HepG2 (cell line): ENCODE measurements around the gene ULK4. TPM values are rescaled to one million over a fixed set of nuclear protein-coding genes. Genes with fewer than 3 reads are reported as not detected.
A peak's percentile ranks its signal among the peaks of the same experiment; 100 is the strongest.

ENCODE experiments used
- ATAC-seq: fragments of 200-7000 bp; cut with Tn5 transposase; 3 replicates; pipeline ENCODE4 v1.9.1; 2020; ENCODE audit warnings: mild to moderate bottlenecking, moderate library complexity
- BruUV-seq: library from RNA; stranded (reverse); fragments of 400-500 nt; replicated peaks from 2 replicates; lab custom pipeline; 2021; lab: Mats Ljungman, UMichigan
- CTCF ChIA-PET: fragments of 300-600 bp; formaldehyde crosslinking; extraction: SDS; loops from one replicate; lab custom pipeline; 2021; ENCODE audit warnings: low total read pairs, inconsistent platforms, low intra/inter-chr PET ratio; lab: Yijun Ruan, JAX
- POLR2A ChIA-PET: fragments of 350-600 bp; sonication (Branson Sonifier 250); formaldehyde crosslinking; loops from one replicate; lab custom pipeline; 2020; ENCODE audit warnings: antibody characterized with exemption, inconsistent platforms; lab: Yijun Ruan, JAX
- DNase-seq: peaks from one replicate; pipeline ENCODE4 v3.0.0-alpha.2; 2015; ENCODE audit warnings: low spot score
- FAIRE-seq: peaks from 3 replicates; lab custom pipeline; 2011; peaks lifted over from hg19 to GRCh38; lab: Jason Lieb, UNC
- H2AFZ ChIP-seq: one replicate; pipeline ENCODE4 v1.6.1; 2011; ENCODE audit warnings: low read length, inconsistent platforms
- H3K27ac ChIP-seq: fragments of 300-600 bp; 3 replicates; pipeline ENCODE4 v1.8.0; 2011; ENCODE audit warnings: mixed run types, mild to moderate bottlenecking, mixed read lengths, low read length, inconsistent platforms; ENCODE audit not compliant: insufficient read depth; ENCODE audit errors: extremely low read length
- H3K27me3 ChIP-seq, 2 experiments: fragments of 200-600 bp in 1 of 2; 2 replicates in 1 of 2; 3 replicates in 1 of 2; pipeline versions ENCODE4 v1.6.0 to v1.8.0; 2011; ENCODE audit warnings: low read length in 2 of 2, mild to moderate bottlenecking in 2 of 2, moderate library complexity in 2 of 2, inconsistent platforms in 1 of 2; ENCODE audit not compliant: insufficient read depth in 2 of 2, control insufficient read depth in 1 of 2
- H3K36me3 ChIP-seq, 2 experiments: fragments of 200-600 bp in 1 of 2; replicated peaks in 1 of 2; 2 replicates in 1 of 2; 3 replicates in 1 of 2; pipeline versions ENCODE4 v1.5.1 to v1.8.0; 2011; ENCODE audit warnings: low read length in 2 of 2, inconsistent platforms in 1 of 2; ENCODE audit not compliant: insufficient read depth in 2 of 2, control insufficient read depth in 1 of 2
- H3K4me1 ChIP-seq: 2 replicates; pipeline ENCODE4 v1.5.1; 2012; ENCODE audit warnings: low read length, inconsistent platforms; ENCODE audit not compliant: insufficient read depth
- H3K4me2 ChIP-seq: 2 replicates; pipeline ENCODE4 v1.6.0; 2011; ENCODE audit warnings: low read depth, low read length, inconsistent platforms
- H3K4me3 ChIP-seq, 3 experiments: fragments of 200-600 bp in 1 of 3; sonication (generic), shearing (Covaris generic) in 1 of 3; replicated peaks in 1 of 3; 2 replicates each; pipeline ENCODE4 v1.5.1; 2011 to 2016; ENCODE audit warnings: low read length in 3 of 3, inconsistent platforms in 2 of 3, low read depth in 2 of 3, mild to moderate bottlenecking in 2 of 3, control low read depth in 1 of 3, mixed read lengths in 1 of 3; ENCODE audit not compliant: insufficient read depth in 1 of 3
- H3K79me2 ChIP-seq: one replicate; pipeline ENCODE4 v1.6.1; 2011; ENCODE audit warnings: low read length, inconsistent platforms; ENCODE audit not compliant: insufficient read depth
- H3K9ac ChIP-seq: 2 replicates; pipeline ENCODE4 v1.6.0; 2011; ENCODE audit warnings: mild to moderate bottlenecking, low read depth, low read length, inconsistent platforms; ENCODE audit not compliant: insufficient read depth
- H3K9me3 ChIP-seq: 2 replicates; pipeline ENCODE4 v1.5.1; 2012; ENCODE audit warnings: mild to moderate bottlenecking, low read length
- H4K20me1 ChIP-seq: 2 replicates; pipeline ENCODE4 v1.6.0; 2011; ENCODE audit warnings: inconsistent platforms, mild to moderate bottlenecking, low read length, moderate library complexity; ENCODE audit not compliant: insufficient read depth
- HBP1 ChIP-seq: IDR thresholded peaks from 2 replicates; pipeline ENCODE4 v1.6.1; 2016; ENCODE audit warnings: low read depth, control low read depth
- MAFF ChIP-seq: IDR thresholded peaks from 2 replicates; pipeline ENCODE4 v1.6.1; 2011; ENCODE audit warnings: low read depth, low read length, improper control_type of control experiment
- MAFK ChIP-seq, 2 experiments: IDR thresholded peaks in 1 of 2; conservative IDR thresholded peaks in 1 of 2; 2 replicates each; pipeline ENCODE4 v1.6.1; 2011; ENCODE audit warnings: improper control_type of control experiment in 2 of 2, low read length in 2 of 2
- SP140L ChIP-seq: sonication (generic); formaldehyde crosslinking; IDR thresholded peaks from 2 replicates; pipeline ENCODE4 v1.4.0; 2020; ENCODE audit warnings: missing genetic modification reagents, borderline replicate concordance
- XBP1 ChIP-seq: sonication (generic); formaldehyde crosslinking; IDR thresholded peaks from 2 replicates; pipeline ENCODE4 v1.5.0; 2020; ENCODE audit warnings: missing genetic modification reagents
- ZNF362 ChIP-seq: sonication (generic); formaldehyde crosslinking; IDR thresholded peaks from 2 replicates; pipeline ENCODE4 v1.4.0; 2020; ENCODE audit warnings: missing genetic modification reagents, mild to moderate bottlenecking, borderline replicate concordance
- ZNF720 ChIP-seq: sonication (generic); formaldehyde crosslinking; IDR thresholded peaks from 2 replicates; pipeline ENCODE4 v1.4.0; 2020; ENCODE audit warnings: missing genetic modification reagents
- WGBS: methylation state at CpG from one replicate; pipeline ENCODE4 v1.1.6; 2017; ENCODE audit warnings: low lambda C conversion rate; 5-methylcytosine and 5-hydroxymethylcytosine counted together
- in situ Hi-C: cut with HindIII; loops from 2 replicates; pipeline ENCODE4 v1.10.0; 2017; ENCODE audit warnings: low pct_unique_long_range_greater_than_20kb; ENCODE audit not compliant: extremely low pct_ligation_motif_present
- intact Hi-C: fragments of 100-400 bp; cut with micrococcal nuclease; formaldehyde crosslinking; loops from one replicate; pipeline ENCODE4 v1.10.0; 2022; ENCODE audit not compliant: unreplicated experiment
- polyA plus RNA-seq, 8 experiments: library from polyadenylated mRNA; depleted of rRNA in 3 of 8; stranded (reverse) in 7 of 8; unstranded in 1 of 8; fragments of >200 nt; fragmentation: Illumina TruSeq in 4 of 8; extraction: Trizol in 4 of 8; gene quantifications; 2 replicates each; pipeline versions ENCODE4 v1.2.1 to v1.2.3, GENCODE V29; 2011 to 2016; ENCODE audit warnings: low read depth in 4 of 8, missing spikeins in 1 of 8, mixed read lengths in 1 of 8; ENCODE audit not compliant: insufficient read depth in 1 of 8
- total RNA-seq, 5 experiments: library from RNA; depleted of rRNA; stranded (reverse); fragments of >200 nt; fragmentation: Illumina TruSeq; extraction: Trizol; gene quantifications; 2 replicates each; pipeline ENCODE4 v1.2.3, GENCODE V29; 2016; ENCODE audit warnings: low read depth in 1 of 5

The ULK4 gene
- total and polyA plus RNA-seq, 2 of the 13 experiments (the other 11 are each of a cell fraction or from before 2014, with no cell fraction given) = 6.7 to 11.8 TPM

GRCh38 chr3:41572092-41572491 is 389.8 kb downstream of the ULK4 start:
- TF ChIP-seq XBP1 (CRISPR knock-in tag) = no peak
- no peak for TF ChIP-seq ZNF720
- TF ChIP-seq ZNF362 (CRISPR knock-in tag) = no peak
- TF ChIP-seq HBP1 = no peak
- in situ Hi-C loops = no loop called here
- H3K9ac ChIP-seq = no peak overlapping the region

GRCh38 chr3:41569632-41570305 is 392.1 kb downstream of the ULK4 start:
- no peaks in the 10 kb centered on the region for H3K27me3 ChIP-seq
- intact Hi-C loops (no loop called here), in situ Hi-C loops (no loop called here)
- TF ChIP-seq MAFK (conservative IDR thresholded peaks at IDR 0.05 in 1 of 2, IDR thresholded peaks at IDR 0.05 in 1 of 2; ENCODE audit: low read length in 2 of 2) (peak; percentile 84 to 90), MAFF (peak; percentile 80), SP140L (CRISPR knock-in tag) (no peak)
- H4K20me1 ChIP-seq = no peaks in the 10 kb centered on the region
- H3K4me3 ChIP-seq = no peak overlapping the region
- no peaks in the 10 kb centered on the region for H3K79me2 ChIP-seq
- H3K9me3 ChIP-seq = no peaks in the 10 kb centered on the region
- H3K4me1 ChIP-seq = no peaks in the 10 kb centered on the region
- no TSS peak for BruUV-seq
- no peaks in the 10 kb centered on the region for H3K36me3 ChIP-seq
- DNase-seq (no peak), FAIRE-seq (no peak), ATAC-seq (no peak)
- no peak overlapping the region for H3K4me2 ChIP-seq
- 60% methylated on average over 9 of the region's 9 CpGs for WGBS
- CTCF ChIA-PET = no interaction called here
- H3K27ac ChIP-seq = no peak overlapping the region
- H2AFZ ChIP-seq = no peak overlapping the region
- H3K9ac ChIP-seq = no peak overlapping the region
- POLR2A ChIA-PET = no interaction called here

More at GRCh38 chr3:41572092-41572491, 389.8 kb downstream of the ULK4 start:
- Histone ChIP-seq H3K36me3 (no peaks in the 10 kb centered on the region), H3K4me3 (no peak overlapping the region), H3K27ac (no peak overlapping the region), H3K4me2 (no peak overlapping the region), H2AFZ (no peak overlapping the region), H3K79me2 (no peaks in the 10 kb centered on the region), H3K27me3 (no peaks in the 10 kb centered on the region), H3K9me3 (no peaks in the 10 kb centered on the region), H3K4me1 (no peaks in the 10 kb centered on the region), H4K20me1 (no peaks in the 10 kb centered on the region)
- 100% methylated on average over 1 of the region's 1 CpG for WGBS
- intact Hi-C loops = no loop called here
- no TSS peak for BruUV-seq
- POLR2A ChIA-PET = no interaction called here
- FAIRE-seq (no peak), ATAC-seq (no peak), DNase-seq (no peak)
- CTCF ChIA-PET = no interaction called here
